K562 (cell line): Measurements from ENCODE around the gene NUP50. TPM values are rescaled to one million over a fixed set of nuclear protein-coding genes. Genes with fewer than 3 reads are reported as not detected.

Experiments used
- BRD9 ChIP-seq: fragments of 450-650 bp; IDR thresholded peaks from 2 replicates; pipeline ENCODE4 v1.6.1; 2018; ENCODE audit warnings: low read depth; ENCODE audit not compliant: partially characterized antibody
- CREB3L1 ChIP-seq: fragments of 450-650 bp; IDR thresholded peaks from 2 replicates; pipeline ENCODE4 v1.6.1; 2014; ENCODE audit warnings: low read depth, mild to moderate bottlenecking, moderate library complexity, borderline replicate concordance
- CREBBP ChIP-seq: IDR thresholded peaks from one replicate; pipeline ENCODE4 v1.6.1; 2012; ENCODE audit warnings: low read depth, mild to moderate bottlenecking, control low read depth, inconsistent platforms, low read length
- DDX20 ChIP-seq: fragments of 450-650 bp; IDR thresholded peaks from 2 replicates; pipeline ENCODE4 v1.6.1; 2016; ENCODE audit warnings: missing genetic modification characterization, low read depth, mild to moderate bottlenecking, missing compliant biosample characterization, moderate library complexity
- KAT2B ChIP-seq: IDR thresholded peaks from one replicate; pipeline ENCODE4 v1.6.1; 2012; ENCODE audit warnings: low read depth, mild to moderate bottlenecking, control low read depth, inconsistent platforms, low read length, moderate library complexity
- TARDBP ChIP-seq: fragments of 450-650 bp; IDR thresholded peaks from 2 replicates; pipeline ENCODE4 v1.6.1; 2016
- THAP12 ChIP-seq: fragments of 250-450 bp; sonication (Bioruptor Pico); IDR thresholded peaks from 2 replicates; pipeline ENCODE4 v1.9.0; 2021; ENCODE audit warnings: mild to moderate bottlenecking, inconsistent platforms
- UBTF ChIP-seq, 2 experiments: IDR thresholded peaks; 2 replicates each; pipeline ENCODE4 v1.6.1; 2012; ENCODE audit warnings: improper control_type of control experiment in 2 of 2, low read depth in 2 of 2, low read length in 2 of 2, borderline replicate concordance in 1 of 2
- YBX1 ChIP-seq: fragments of 450-650 bp; IDR thresholded peaks from 2 replicates; pipeline ENCODE4 v1.7.1; 2016; ENCODE audit warnings: mild to moderate bottlenecking
- polyA plus RNA-seq, 8 experiments: library from polyadenylated mRNA; depleted of rRNA in 4 of 8; stranded (reverse) in 5 of 8; unstranded in 3 of 8; fragments of >200 nt; fragmentation: Nextera tagmentation in 2 of 8; fragmentation: Illumina TruSeq in 1 of 8; extraction: Ambion mirVana in 2 of 8; extraction: Trizol in 1 of 8; gene quantifications; 2 replicates each; pipeline versions ENCODE4 v1.2.1 to v1.2.3, GENCODE V29; 2011 to 2014; ENCODE audit warnings: inconsistent platforms in 1 of 8, missing spikeins in 1 of 8
- total RNA-seq, 7 experiments: library from RNA; depleted of rRNA in 6 of 7; stranded (reverse); fragments of >200 nt in 6 of 7; fragmentation: Illumina TruSeq in 2 of 7; extraction: Trizol in 2 of 7; gene quantifications; 2 replicates each; pipeline versions ENCODE4 v1.2.1 to v1.2.3, GENCODE V29; 2011 to 2021; ENCODE audit warnings: low replicate concordance in 1 of 7

NUP50 gene
- total and polyA plus RNA-seq, 9 of the 15 experiments (the other 6 are each of a cell fraction or from before 2014, with no cell fraction given), result 23.8 to 83.7 (median 55.3) TPM

GRCh38 chr22:45204241-45204640, 40.5 kb downstream of the NUP50 start (continued):
- no peak for TF ChIP-seq CREB3L1
- no peak for TF ChIP-seq DDX20 (tag)
- TF ChIP-seq THAP12 (CRISPR knock-in tag), result no peak
- TF ChIP-seq CREBBP, result no peak
- no peak for TF ChIP-seq YBX1
- no peak for TF ChIP-seq KAT2B
- TF ChIP-seq UBTF (IDR thresholded peaks at IDR 0.05; ENCODE audit: borderline replicate concordance in 1 of 2, low read depth in 2 of 2, low read length in 2 of 2), result no peak
- TF ChIP-seq TARDBP, result no peak
- TF ChIP-seq BRD9, result no peak
